HEK293T (cell line): ENCODE data around the gene ERI3.

Experiments used
- BHLHE40 ChIP-seq: fragments of 450-650 bp; IDR thresholded peaks from 2 replicates; pipeline ENCODE4 v1.6.1; 2016; ENCODE audit warnings: mild to moderate bottlenecking, moderate library complexity, borderline replicate concordance
- ELF4 ChIP-seq: fragments of 450-650 bp; IDR thresholded peaks from 2 replicates; pipeline ENCODE4 v1.6.1; 2017; ENCODE audit warnings: antibody characterized with exemption
- FOXA1 ChIP-seq: fragments of 450-650 bp; IDR thresholded peaks from 2 replicates; pipeline ENCODE4 v1.6.1; 2016; ENCODE audit warnings: mild to moderate bottlenecking
- HDGF ChIP-seq: fragments of 450-650 bp; IDR thresholded peaks from 2 replicates; pipeline ENCODE4 v1.6.1; 2017; ENCODE audit warnings: antibody characterized with exemption, borderline replicate concordance
- SP1 ChIP-seq: fragments of 450-650 bp; IDR thresholded peaks from 2 replicates; pipeline ENCODE4 v1.6.1; 2017

DNA sequence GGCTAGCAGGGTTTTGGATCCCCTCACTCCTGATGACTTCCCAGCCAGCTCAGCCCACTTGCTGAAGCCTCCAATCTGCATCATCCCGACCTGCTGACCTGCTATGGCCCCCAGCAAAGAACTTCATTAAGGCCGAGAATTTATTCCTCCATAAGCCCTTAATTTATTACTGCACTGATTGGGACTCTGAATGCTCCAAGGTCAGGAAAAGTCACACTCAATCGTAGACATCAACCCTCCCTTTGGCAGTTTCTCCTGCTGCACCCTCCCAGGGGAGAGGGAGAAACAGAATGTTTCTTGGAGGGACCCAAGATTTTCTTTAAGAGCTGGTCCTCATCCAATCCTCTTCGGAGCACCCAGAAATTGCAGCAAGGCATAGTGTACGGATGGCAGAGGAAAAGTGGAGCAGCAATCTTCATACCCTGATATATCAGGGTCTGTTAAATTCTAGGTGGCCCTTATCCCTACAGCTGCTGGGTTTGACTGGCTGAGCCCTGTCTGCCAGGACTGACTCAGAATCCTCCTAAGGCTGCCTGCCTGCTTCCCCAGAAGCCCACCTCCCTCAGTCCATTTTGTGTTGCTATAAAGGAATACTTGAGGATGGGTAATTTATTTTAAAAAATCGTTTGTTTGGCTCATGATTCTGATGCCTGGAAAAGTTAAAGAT lies 79.6 kb downstream of the ERI3 start:
- TF ChIP-seq FOXA1: no peak
- TF ChIP-seq ELF4: no peak
- TF ChIP-seq HDGF: no peak
- TF ChIP-seq BHLHE40: no peak
- no peak for TF ChIP-seq SP1
